ENCODE measurements around the gene NFILZ.

NFILZ gene, protein sequence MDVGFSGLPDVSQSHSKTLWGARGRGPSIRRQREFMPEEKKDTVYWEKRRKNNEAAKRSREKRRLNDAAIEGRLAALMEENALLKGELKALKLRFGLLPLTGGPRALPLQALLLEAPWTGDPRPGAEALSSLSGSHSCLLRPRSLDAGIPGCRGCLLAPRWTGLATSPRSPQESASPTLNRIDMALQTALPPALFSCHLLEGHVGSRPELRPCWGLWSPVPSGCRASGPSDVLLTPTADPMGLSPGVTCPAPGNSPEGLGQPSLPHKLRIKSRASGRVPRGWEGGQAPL

GRCh38 chr19:8629996-8630683 lies at the start of gene NFILZ:
TSS of gene NFILZ (plus strand) at chr19:8630633. CDS start at chr19:8676766, 46,133 bp downstream.
- H3K4me1 ChIP-seq (ENCODE audit: low read depth, poor library complexity, severe bottlenecking): no peaks in the 10 kb centered on the region
- H2AFZ ChIP-seq (ENCODE audit: low read depth): no peak within 1 kb of the TSS
- no peaks in the 10 kb centered on the region for H3K79me2 ChIP-seq (ENCODE audit: insufficient read depth, low read depth)
- H4K20me1 ChIP-seq (ENCODE audit: insufficient read depth): no peaks in the 10 kb centered on the region
- H3K27ac ChIP-seq: no peak within 1 kb of the TSS
- no peak within 1 kb of the TSS for H3K4me2 ChIP-seq
- no peaks in the 10 kb centered on the region; the same call in 1 of the 2 replicates for H3K27me3 ChIP-seq (ENCODE audit: insufficient read depth, low read depth)
- TF ChIP-seq, protein P1, sequence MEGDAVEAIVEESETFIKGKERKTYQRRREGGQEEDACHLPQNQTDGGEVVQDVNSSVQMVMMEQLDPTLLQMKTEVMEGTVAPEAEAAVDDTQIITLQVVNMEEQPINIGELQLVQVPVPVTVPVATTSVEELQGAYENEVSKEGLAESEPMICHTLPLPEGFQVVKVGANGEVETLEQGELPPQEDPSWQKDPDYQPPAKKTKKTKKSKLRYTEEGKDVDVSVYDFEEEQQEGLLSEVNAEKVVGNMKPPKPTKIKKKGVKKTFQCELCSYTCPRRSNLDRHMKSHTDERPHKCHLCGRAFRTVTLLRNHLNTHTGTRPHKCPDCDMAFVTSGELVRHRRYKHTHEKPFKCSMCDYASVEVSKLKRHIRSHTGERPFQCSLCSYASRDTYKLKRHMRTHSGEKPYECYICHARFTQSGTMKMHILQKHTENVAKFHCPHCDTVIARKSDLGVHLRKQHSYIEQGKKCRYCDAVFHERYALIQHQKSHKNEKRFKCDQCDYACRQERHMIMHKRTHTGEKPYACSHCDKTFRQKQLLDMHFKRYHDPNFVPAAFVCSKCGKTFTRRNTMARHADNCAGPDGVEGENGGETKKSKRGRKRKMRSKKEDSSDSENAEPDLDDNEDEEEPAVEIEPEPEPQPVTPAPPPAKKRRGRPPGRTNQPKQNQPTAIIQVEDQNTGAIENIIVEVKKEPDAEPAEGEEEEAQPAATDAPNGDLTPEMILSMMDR (conservative IDR thresholded peaks at IDR 0.05; ENCODE audit: low read depth, low read length): no peak
- no peak within 1 kb of the TSS for H3K4me3 ChIP-seq (IDR thresholded peaks at IDR 0.05; ENCODE audit: insufficient read depth, low read depth, low read length)
- H3K9ac ChIP-seq: no peak within 1 kb of the TSS
- no peaks in the 10 kb centered on the region for H3K36me3 ChIP-seq (ENCODE audit: insufficient read depth)

- Histone ChIP-seq H3K4me1 (ENCODE audit: low read depth, poor library complexity, severe bottlenecking) (no peaks in the 10 kb centered on the region), H3K4me2 (no peak overlapping the region), H3K27ac (no peak overlapping the region), H3K4me3 (IDR thresholded peaks at IDR 0.05; ENCODE audit: insufficient read depth, low read depth, low read length) (no peak overlapping the region), H3K9ac (no peak overlapping the region), H4K20me1 (ENCODE audit: insufficient read depth) (no peaks in the 10 kb centered on the region), H2AFZ (ENCODE audit: low read depth) (no peak overlapping the region), H3K27me3 (ENCODE audit: insufficient read depth, low read depth) (peaks cover 12% of the 10 kb centered on the region; the same call in 1 of the 2 replicates), H3K36me3 (ENCODE audit: insufficient read depth) (no peaks in the 10 kb centered on the region), H3K79me2 (ENCODE audit: insufficient read depth, low read depth) (no peaks in the 10 kb centered on the region)
- TF ChIP-seq, protein P1 (conservative IDR thresholded peaks at IDR 0.05; ENCODE audit: low read depth, low read length): peak; percentile 91
These were observed 49.6 kb upstream of the NFILZ start for GRCh38 chr19:8580710-8581281.

DNA sequence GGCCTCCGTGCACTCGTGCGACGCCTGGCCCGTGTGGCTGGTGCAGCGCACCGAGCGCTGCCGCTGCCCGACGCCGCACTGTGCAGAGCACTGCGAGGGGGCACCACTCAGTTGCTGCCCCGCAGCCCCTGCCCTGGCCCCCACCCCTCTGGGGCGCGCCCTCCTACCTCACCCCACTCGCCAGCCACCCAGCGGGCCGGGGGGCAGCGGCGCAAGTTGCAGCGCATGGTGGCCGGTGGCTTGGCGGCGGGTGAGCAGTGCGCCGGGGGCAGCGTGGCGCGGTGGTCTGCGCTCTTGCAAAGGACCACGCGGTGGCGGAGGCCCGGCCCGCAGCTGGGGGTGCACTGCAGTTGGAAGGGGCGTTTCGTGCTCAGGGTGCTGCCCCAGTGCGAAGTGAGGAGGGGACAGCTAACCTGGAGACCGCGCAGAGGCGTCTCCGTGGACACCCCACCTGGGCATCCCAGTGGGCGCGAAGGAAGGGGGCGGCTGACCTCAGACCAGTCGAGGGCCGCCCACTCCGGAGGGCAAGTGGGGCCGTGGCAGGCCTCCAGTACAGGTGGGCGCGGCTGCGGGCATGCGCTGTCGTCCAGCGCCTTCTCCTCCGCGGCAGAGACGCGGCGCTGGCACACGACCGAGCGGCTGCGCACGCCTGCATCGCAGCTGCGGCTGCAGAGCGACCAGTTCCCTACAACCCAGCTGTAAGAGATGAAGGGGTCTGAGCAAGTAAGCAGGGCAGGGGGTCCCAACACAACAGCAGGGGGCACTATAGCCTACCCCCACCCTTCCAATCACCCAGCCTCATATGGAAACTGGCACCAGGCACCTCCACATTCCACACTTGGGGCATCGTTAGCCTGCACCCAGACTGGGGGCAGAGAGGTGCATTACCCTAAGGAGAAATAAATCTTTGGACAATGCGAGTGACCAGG lies 45.2 kb upstream of the NFILZ start:
- H3K27me3 ChIP-seq (ENCODE audit: insufficient read depth, low read depth): peaks cover 9% of the 10 kb centered on the region; the same call in 1 of the 2 replicates
- no peak overlapping the region for H3K4me2 ChIP-seq
- no peaks in the 10 kb centered on the region for H3K79me2 ChIP-seq (ENCODE audit: insufficient read depth, low read depth)
- H3K36me3 ChIP-seq (ENCODE audit: insufficient read depth): no peaks in the 10 kb centered on the region
- H4K20me1 ChIP-seq (ENCODE audit: insufficient read depth): no peaks in the 10 kb centered on the region
- H3K9ac ChIP-seq: no peak overlapping the region
- no peak overlapping the region for H2AFZ ChIP-seq (ENCODE audit: low read depth)
- TF ChIP-seq, protein P1 (conservative IDR thresholded peaks at IDR 0.05; ENCODE audit: low read depth, low read length): no peak
- H3K27ac ChIP-seq: no peak overlapping the region
- H3K4me3 ChIP-seq (IDR thresholded peaks at IDR 0.05; ENCODE audit: insufficient read depth, low read depth, low read length): no peak overlapping the region
- no peaks in the 10 kb centered on the region for H3K4me1 ChIP-seq (ENCODE audit: low read depth, poor library complexity, severe bottlenecking)
